ENCODE data around the gene BMP6. TPM values are rescaled to one million over a fixed set of nuclear protein-coding genes. Genes with fewer than 3 reads are reported as not detected.
A peak's percentile ranks its signal among the peaks of the same experiment; 100 is the strongest.

The BMP6 gene
- polyA plus RNA-seq, 3 donors, result not detected

GRCh38 chr6:7918403-7918802 is 192.5 kb downstream of the BMP6 start:
- no peak overlapping the region for H3K27ac Mint-ChIP-seq
- intact Hi-C loops (cut with micrococcal nuclease), result no loop called here

GRCh38 chr6:7919871-7920270 is 194.0 kb downstream of the BMP6 start:
- H3K79me2 ChIP-seq (ENCODE audit: insufficient read depth, low read length), result no peaks in the 10 kb centered on the region
- no peaks in the 10 kb centered on the region for H3K9me3 ChIP-seq (replicated peaks in 1 of 2; ENCODE audit: control insufficient read depth in 1 of 2, insufficient read depth in 1 of 2, low read length in 2 of 2)
- H3K4me2 ChIP-seq (replicated peaks; ENCODE audit: extremely low read depth, low read length, poor library complexity, severe bottlenecking), result no peak overlapping the region
- H3K27me3 ChIP-seq (ENCODE audit: control insufficient read depth in 2 of 2, insufficient read depth in 2 of 2, low read length in 2 of 2), result no peaks in the 10 kb centered on the region
- TF ChIP-seq CTCF (IDR thresholded peaks at IDR 0.05), result no peak
- DNase-seq, result peak in 1 of 3 donors; percentile 33
- H3K27ac Mint-ChIP-seq, result no peak overlapping the region
- no peak overlapping the region for H2AFZ ChIP-seq (ENCODE audit: insufficient read depth, low read depth, low read length, poor library complexity, severe bottlenecking)
- no peaks in the 10 kb centered on the region for H3K36me3 ChIP-seq (replicated peaks in 1 of 2; ENCODE audit: control insufficient read depth in 1 of 2, insufficient read depth in 2 of 2, low read length in 2 of 2)
- 39% methylated on average over 2 of the region's 8 CpGs for WGBS (ENCODE audit: insufficient coverage)
- intact Hi-C loops (cut with micrococcal nuclease), result no loop called here
- H3K4me1 Mint-ChIP-seq, result no peaks in the 10 kb centered on the region
- no peaks in the 10 kb centered on the region for H3K4me1 ChIP-seq (ENCODE audit: control insufficient read depth in 1 of 2, insufficient read depth in 2 of 2, low read length in 2 of 2)
- peaks cover 0 to 2% (median 0%) of the 10 kb centered on the region in 3 donors for H3K27me3 Mint-ChIP-seq (ENCODE audit: low read depth in 3 of 3)
- H4K20me1 ChIP-seq (ENCODE audit: insufficient read depth, low read length), result no peaks in the 10 kb centered on the region
- peaks cover 0 to 5% (median 2%) of the 10 kb centered on the region in 7 donors for H3K9me3 Mint-ChIP-seq
- no peaks in the 10 kb centered on the region for H3K36me3 Mint-ChIP-seq
- H3K4me3 Mint-ChIP-seq, result no peak overlapping the region
- H3K4me3 ChIP-seq (replicated peaks in 1 of 3; ENCODE audit: low read depth in 2 of 3, low read length in 3 of 3), result no peak overlapping the region
- no peak overlapping the region for H3K27ac ChIP-seq (ENCODE audit: low read depth in 1 of 2, low read length in 2 of 2)
- H3K9ac ChIP-seq (ENCODE audit: insufficient read depth, low read length, poor library complexity, severe bottlenecking), result no peak overlapping the region

More at GRCh38 chr6:7918403-7918802, 192.5 kb downstream of the BMP6 start:
- H3K9ac ChIP-seq (ENCODE audit: insufficient read depth, low read length, poor library complexity, severe bottlenecking), result no peak overlapping the region
- H2AFZ ChIP-seq (ENCODE audit: insufficient read depth, low read depth, low read length, poor library complexity, severe bottlenecking), result no peak overlapping the region
- no peak for DNase-seq
- TF ChIP-seq CTCF (IDR thresholded peaks at IDR 0.05), result no peak
- no peaks in the 10 kb centered on the region for H3K79me2 ChIP-seq (ENCODE audit: insufficient read depth, low read length)
- no peaks in the 10 kb centered on the region for H3K36me3 ChIP-seq (replicated peaks in 1 of 2; ENCODE audit: control insufficient read depth in 1 of 2, insufficient read depth in 2 of 2, low read length in 2 of 2)
- Mint-ChIP-seq H3K36me3 (no peaks in the 10 kb centered on the region), H3K27me3 (ENCODE audit: low read depth in 3 of 3) (peaks cover 0 to 2% (median 0%) of the 10 kb centered on the region in 3 donors), H3K9me3 (no peaks in the 10 kb centered on the region), H3K4me1 (no peaks in the 10 kb centered on the region), H3K4me3 (no peak overlapping the region)
- 100% methylated on average over 4 of the region's 4 CpGs for WGBS (ENCODE audit: insufficient coverage)
- no peak overlapping the region for H3K27ac ChIP-seq (ENCODE audit: low read depth in 1 of 2, low read length in 2 of 2)
- no peak overlapping the region for H3K4me2 ChIP-seq (replicated peaks; ENCODE audit: extremely low read depth, low read length, poor library complexity, severe bottlenecking)
- no peaks in the 10 kb centered on the region for H3K4me1 ChIP-seq (ENCODE audit: control insufficient read depth in 1 of 2, insufficient read depth in 2 of 2, low read length in 2 of 2)
- H4K20me1 ChIP-seq (ENCODE audit: insufficient read depth, low read length), result no peaks in the 10 kb centered on the region
- H3K4me3 ChIP-seq (replicated peaks in 1 of 3; ENCODE audit: low read depth in 2 of 3, low read length in 3 of 3), result no peak overlapping the region
- H3K9me3 ChIP-seq (replicated peaks in 1 of 2; ENCODE audit: control insufficient read depth in 1 of 2, insufficient read depth in 1 of 2, low read length in 2 of 2), result no peaks in the 10 kb centered on the region
- H3K27me3 ChIP-seq (ENCODE audit: control insufficient read depth in 2 of 2, insufficient read depth in 2 of 2, low read length in 2 of 2), result no peaks in the 10 kb centered on the region

Measured in CD14-positive monocyte (primary cell).